Measurements from ENCODE around the gene SIVA1.
"Not testable (repeated sequence)": the region's sequence is repeated elsewhere in the genome, so short reads cannot be mapped to it uniquely, and the experiment has no call there.

SIVA1 gene

DNA sequence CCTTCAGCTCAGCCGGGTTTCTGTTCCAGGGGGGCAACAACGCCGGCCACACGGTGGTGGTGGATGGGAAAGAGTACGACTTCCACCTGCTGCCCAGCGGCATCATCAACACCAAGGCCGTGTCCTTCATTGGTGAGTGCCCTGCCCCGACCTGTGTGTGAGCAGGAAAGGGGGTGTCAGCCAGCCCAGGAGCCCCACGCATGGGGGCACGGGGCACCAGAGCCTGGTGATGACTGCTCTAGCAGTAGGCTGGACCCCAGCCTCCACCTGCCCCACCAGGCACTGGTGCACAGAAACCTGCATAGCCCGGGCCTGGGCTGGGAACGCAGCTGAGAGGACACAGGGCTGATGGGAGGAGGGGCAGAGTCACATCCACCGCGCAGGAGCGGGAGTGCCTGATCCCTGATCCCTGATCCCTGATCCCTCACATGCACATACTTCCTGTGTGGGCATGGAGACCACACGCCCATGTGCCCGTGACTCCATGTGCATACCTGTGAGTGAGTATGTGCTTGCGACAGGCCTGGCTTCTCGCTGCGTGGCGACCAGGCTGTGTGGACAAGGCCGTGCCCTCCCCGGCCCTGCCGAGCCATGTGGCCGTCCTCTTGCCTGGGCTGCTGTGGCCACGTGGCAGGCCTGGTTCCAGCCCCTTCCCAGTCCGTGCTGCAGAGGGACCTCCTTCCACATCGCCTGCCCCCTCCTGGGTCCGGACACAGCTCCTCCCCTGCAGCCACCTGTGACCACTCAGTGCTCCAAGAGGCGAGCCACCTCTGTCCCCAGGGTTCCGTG lies 17.8 kb upstream of the SIVA1 start:
- DNase-seq (ENCODE audit: low spot score): no peak

DNA sequence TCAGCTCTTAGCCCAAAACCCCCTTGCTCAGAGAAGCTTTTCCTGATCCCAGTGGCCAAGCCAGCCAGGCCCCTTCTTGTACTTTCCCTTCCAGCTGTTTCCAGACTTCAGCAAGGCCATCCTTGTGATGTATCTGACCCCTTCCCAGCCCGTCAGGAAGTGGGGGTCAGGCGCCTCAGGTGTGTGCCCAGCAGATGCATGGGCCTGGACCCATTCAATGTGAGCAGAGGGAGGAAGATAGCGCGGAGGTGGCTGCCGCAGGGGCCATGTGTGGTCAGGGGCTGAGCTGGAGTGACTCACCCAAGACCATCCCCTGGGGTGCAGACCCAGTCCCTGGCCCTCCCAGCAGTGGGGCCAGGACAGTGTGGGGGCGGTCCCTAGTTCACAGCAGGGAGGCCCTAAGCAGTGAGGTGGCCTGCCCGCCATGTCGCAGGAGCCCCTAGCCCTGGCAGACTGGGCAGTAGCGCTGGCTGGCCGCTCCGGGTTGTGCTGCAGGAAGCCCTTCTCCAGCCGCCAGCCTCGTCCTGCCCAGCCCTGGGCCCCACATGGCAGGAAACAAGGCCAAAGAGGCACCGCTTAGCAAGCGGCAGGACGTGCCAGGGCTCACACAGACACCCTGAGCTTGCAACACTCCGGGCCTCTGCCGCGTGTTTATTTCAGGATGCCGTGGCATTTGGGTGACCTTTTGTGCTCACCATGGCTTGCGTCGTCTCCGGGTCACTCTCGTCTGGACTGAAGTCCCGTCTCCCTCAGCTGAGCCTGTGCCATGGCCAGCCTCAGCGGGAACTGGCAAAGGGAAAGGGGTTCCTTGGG lies 16.9 kb upstream of the SIVA1 start:
- no peak for DNase-seq (ENCODE audit: low spot score)

- DNase-seq (ENCODE audit: low spot score): no peak
Measured at GRCh38 chr14:104738375-104739019, 14.4 kb upstream of the SIVA1 start.

GRCh38 chr14:104739026-104739425 lies 13.9 kb upstream of the SIVA1 start:
- DNase-seq (ENCODE audit: low spot score): no peak

- DNase-seq (ENCODE audit: low spot score): no peak
Measured at GRCh38 chr14:104739546-104740516, 13.1 kb upstream of the SIVA1 start.

- no peak for DNase-seq (ENCODE audit: low spot score)
Measured at GRCh38 chr14:104741108-104741802, 11.7 kb upstream of the SIVA1 start.

- DNase-seq (ENCODE audit: low spot score): no peak
Measured at GRCh38 chr14:104741803-104742251, 11.1 kb upstream of the SIVA1 start.

GRCh38 chr14:104742586-104743455 lies 10.1 kb upstream of the SIVA1 start:
- DNase-seq (ENCODE audit: low spot score): no peak

DNA sequence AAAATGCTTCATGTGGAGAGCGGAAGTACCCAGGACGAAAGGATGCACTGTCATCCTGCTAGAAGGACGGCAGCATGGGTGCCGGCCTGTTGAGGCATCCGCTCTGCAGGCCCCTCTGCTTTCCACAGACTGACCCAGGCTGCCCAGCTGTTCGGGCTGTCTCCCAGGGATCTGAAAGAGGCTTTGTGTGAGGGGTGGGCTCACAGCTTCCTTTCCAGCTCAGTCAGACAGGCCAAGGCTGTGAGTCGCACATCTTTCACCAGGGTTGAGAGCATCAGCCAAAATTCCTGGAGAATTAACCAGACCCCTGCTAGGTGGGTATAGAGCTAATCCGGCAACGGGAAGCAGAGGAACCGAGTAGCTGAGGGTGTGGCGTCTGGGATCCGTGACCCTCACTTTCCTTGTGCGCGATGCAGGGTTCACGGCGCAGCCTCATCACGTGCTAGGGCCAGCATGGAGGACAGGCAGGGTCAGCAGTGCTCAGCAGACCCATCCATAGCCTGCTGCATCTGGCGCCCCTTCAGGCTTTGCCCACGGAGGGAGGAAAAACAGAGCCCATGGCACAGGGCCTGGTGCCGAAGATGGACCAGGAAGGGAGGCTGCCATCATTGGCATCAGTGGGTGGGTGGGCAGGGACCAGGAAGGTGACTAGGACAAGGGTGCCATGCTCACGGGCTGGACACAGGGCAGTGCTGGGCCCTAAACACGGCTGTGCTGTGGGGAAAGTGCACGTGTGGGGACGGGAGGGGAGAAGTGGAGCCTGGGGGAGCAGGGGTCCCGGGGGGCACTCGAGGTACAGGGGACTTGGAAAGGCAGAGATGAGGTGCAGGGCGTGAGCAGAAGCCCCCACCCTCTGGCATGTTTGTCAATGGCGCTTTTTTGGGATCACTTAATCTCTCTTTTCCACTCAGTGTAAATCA lies 9.2 kb upstream of the SIVA1 start:
- no peak for DNase-seq (ENCODE audit: low spot score)

- no peak for DNase-seq (ENCODE audit: low spot score)
Measured at GRCh38 chr14:104744484-104744883, 8.5 kb upstream of the SIVA1 start.

GRCh38 chr14:104745431-104745830 lies 7.5 kb upstream of the SIVA1 start:
- no peak for DNase-seq (ENCODE audit: low spot score)

DNA sequence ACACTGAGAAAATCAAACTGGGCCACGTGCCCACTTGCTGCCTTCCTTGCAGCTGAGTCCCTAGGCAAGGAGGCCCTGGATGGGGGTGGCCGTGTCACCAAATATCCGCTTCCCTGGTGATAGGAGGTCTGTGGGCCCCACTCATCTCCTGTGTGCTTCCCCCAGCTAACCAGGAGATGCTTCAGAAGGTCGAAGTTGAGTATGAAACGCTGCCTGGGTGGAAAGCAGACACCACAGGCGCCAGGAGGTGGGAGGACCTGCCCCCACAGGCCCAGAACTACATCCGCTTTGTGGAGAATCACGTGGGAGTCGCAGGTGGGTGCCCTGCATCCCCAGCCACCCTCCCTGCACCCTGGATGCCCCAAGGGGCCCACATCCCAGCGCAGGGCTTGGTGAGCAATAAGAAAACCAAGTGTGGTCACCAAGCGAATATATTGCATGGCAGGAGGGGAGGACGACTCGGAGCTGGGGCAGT lies 6.8 kb upstream of the SIVA1 start:
- no peak for DNase-seq (ENCODE audit: low spot score)

DNA sequence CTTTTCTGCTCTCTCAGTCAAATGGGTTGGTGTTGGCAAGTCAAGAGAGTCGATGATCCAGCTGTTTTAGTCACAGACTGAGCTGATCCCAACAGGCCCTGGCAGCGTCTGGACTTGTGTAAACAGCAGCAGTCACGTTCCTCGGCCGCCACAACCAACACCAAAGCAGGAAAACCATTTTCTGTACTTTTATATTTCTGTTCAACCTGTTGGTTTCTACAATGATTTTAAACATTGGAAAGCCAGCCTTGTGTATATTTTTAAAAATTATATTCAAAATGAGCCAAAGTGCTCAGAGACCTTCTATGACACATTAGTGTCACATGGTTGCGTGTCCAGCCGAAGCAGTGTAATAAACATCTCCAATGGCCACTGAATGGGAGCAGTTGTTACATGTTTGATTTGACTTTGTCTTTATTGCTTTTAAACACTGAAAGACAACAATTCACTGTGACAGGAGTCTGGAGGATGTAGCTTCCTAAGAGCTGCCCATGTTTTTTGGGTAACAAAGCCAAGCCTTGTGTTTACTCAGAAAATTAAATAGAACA lies 5.9 kb upstream of the SIVA1 start:
- peak; percentile 42 for DNase-seq (ENCODE audit: low spot score)

GRCh38 chr14:104747876-104748275 lies 5.1 kb upstream of the SIVA1 start:
- DNase-seq (ENCODE audit: low spot score): no peak

- no peak for DNase-seq (ENCODE audit: low spot score)
Measured at GRCh38 chr14:104749111-104749649, 3.8 kb upstream of the SIVA1 start.

DNA sequence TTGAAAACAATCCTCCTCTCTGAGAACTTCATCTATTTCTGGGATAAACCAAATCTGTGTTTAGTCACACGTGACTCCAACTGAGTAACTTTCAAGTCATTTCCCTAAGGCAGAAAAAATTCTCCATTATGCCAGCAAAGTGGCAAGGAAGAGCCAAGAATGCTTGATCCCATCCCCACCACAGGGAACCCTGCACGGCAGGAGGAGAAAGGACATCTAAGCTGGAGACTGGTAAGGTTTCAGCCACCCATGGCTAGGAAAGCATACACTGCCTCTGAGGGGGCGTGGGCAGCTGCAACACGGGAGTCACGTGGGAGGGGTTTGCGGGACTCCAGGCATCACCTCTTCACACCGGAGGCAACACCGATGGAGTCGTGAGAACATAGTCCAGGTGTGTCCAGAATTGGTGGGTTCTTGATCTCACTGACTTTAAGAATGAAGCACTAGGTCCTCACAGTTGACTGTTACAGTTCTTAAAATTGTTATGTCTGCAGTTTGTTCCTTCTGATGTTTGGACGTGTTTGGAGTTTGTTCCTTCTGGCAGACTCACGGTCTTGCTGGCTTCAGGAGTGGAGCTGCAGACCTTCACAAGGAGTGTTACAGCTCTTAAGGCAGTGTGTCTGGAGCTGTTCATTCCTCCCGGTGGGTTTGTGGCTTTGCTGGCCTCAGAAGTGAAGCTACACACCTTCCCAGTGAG lies 2.7 kb upstream of the SIVA1 start:
- no peak for DNase-seq (ENCODE audit: low spot score)

DNA sequence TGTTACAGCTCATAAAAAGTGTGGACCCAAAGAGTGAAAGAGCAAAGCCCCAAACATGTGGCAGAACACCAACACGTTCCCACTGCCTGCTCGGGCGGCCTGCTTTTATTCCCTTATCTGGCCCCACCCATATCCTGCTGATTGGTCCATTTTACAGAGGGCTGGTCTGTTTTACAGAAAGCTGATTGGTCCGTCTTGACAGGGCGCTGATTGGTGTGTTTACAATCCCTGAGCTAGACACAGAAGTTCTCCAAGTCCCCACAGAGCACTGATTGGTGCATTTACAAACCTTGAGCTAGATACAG lies 2.2 kb upstream of the SIVA1 start:
- DNase-seq (ENCODE audit: low spot score): not testable (repeated sequence)
